OCI-LY3 (cell line): ENCODE results near the gene TOMM34.

Source experiments
- H2AFZ ChIP-seq: fragments of 200-600, 300-600 bp; shearing (Covaris generic); 2 replicates; pipeline ENCODE4 v1.6.0; 2014; ENCODE audit warnings: antibody characterized with exemption, low read depth, low read length
- H3K27ac ChIP-seq: fragments of 200-600, 300-600 bp; sonication (generic); 2 replicates; pipeline ENCODE4 v1.5.1; 2014; ENCODE audit warnings: mild to moderate bottlenecking, low read length, moderate library complexity, mixed read lengths
- H3K27me3 ChIP-seq: fragments of 200-600, 300-600 bp; sonication (generic); 2 replicates; pipeline ENCODE4 v1.6.1; 2014; ENCODE audit warnings: low read depth, low read length, mixed read lengths
- H3K36me3 ChIP-seq: fragments of 200-600, 300-600 bp; sonication (generic); replicated peaks from 2 replicates; pipeline ENCODE3; 2014; ENCODE audit warnings: low read depth, low read length, mixed read lengths
- H3K4me1 ChIP-seq: fragments of 300-600, 200-600 bp; sonication (generic); 2 replicates; pipeline ENCODE4 v1.6.1; 2014; ENCODE audit warnings: low read length, mixed read lengths
- H3K4me2 ChIP-seq: fragments of 200-600, 300-600 bp; sonication (generic); 2 replicates; pipeline ENCODE4 v1.6.1; 2014; ENCODE audit warnings: low read length, mixed read lengths
- H3K4me3 ChIP-seq: fragments of 300-600, 200-600 bp; sonication (generic); 2 replicates; pipeline ENCODE4 v1.5.1; 2014; ENCODE audit warnings: antibody characterized with exemption, mild to moderate bottlenecking, low read length, moderate library complexity
- H3K79me2 ChIP-seq: fragments of 300-600, 200-600 bp; shearing (Covaris generic); 2 replicates; pipeline ENCODE4 v1.6.1; 2014; ENCODE audit warnings: mild to moderate bottlenecking, low read length, mixed read lengths
- H3K9ac ChIP-seq: fragments of 300-600, 200-600 bp; shearing (Covaris generic); 2 replicates; pipeline ENCODE4 v1.6.0; 2014; ENCODE audit warnings: mild to moderate bottlenecking, low read length, moderate library complexity
- H3K9me3 ChIP-seq: fragments of 200-600, 300-600 bp; shearing (Covaris generic); 2 replicates; pipeline ENCODE4 v1.6.1; 2014; ENCODE audit warnings: low read length, mixed read lengths; ENCODE audit not compliant: insufficient read depth
- H4K20me1 ChIP-seq: fragments of 200-600, 300-600 bp; sonication (generic); 2 replicates; pipeline ENCODE4 v1.6.1; 2016; ENCODE audit warnings: low read length, mixed read lengths; ENCODE audit not compliant: insufficient read depth
- EZH2phosphoT487 ChIP-seq: fragments of 200-600 bp; shearing (Covaris generic); IDR thresholded peaks from 2 replicates; pipeline ENCODE4 v1.6.1; 2018; ENCODE audit warnings: antibody characterized with exemption, mixed run types, low read depth
- TF ChIP-seq, protein P1 (sequence below): fragments of 200-600, 300-600 bp; sonication (generic); IDR thresholded peaks from 2 replicates; pipeline ENCODE4 v1.5.1; 2014; ENCODE audit warnings: antibody characterized with exemption, low read length, low read depth

The TOMM34 gene

DNA sequence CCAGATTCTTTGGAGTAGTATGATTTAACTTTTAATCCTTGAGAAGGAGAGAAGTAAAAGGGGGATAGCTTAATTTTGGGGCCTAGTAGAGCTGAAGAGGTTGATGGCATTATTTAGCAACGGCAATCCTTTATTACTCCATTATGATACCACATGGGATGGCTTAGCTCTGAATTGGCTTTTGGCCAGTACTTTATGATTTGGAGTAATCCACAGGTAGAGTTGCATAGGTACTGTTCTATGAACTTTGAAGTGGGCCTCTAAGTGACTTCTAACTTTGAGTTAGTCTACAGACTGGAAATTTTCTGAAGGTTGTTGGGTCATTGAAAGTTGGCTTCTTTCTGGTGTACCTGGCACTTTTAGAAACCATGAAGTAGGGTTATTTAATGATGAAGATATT, 63.1 kb downstream of the TOMM34 start:
- peaks cover 54% of the 10 kb centered on the region for H3K36me3 ChIP-seq
- H3K27ac ChIP-seq: no peak overlapping the region
- no peaks in the 10 kb centered on the region for H3K27me3 ChIP-seq
- H3K9me3 ChIP-seq: no peaks in the 10 kb centered on the region
- no peak overlapping the region for H3K4me2 ChIP-seq
- H3K9ac ChIP-seq: no peak overlapping the region
- H3K4me3 ChIP-seq: no peak overlapping the region
- H3K79me2 ChIP-seq: peaks cover 99% of the 10 kb centered on the region
- no peak overlapping the region for H2AFZ ChIP-seq
- H4K20me1 ChIP-seq: peaks cover 95% of the 10 kb centered on the region
- TF ChIP-seq EZH2phosphoT487: no peak
- TF ChIP-seq, protein P1, sequence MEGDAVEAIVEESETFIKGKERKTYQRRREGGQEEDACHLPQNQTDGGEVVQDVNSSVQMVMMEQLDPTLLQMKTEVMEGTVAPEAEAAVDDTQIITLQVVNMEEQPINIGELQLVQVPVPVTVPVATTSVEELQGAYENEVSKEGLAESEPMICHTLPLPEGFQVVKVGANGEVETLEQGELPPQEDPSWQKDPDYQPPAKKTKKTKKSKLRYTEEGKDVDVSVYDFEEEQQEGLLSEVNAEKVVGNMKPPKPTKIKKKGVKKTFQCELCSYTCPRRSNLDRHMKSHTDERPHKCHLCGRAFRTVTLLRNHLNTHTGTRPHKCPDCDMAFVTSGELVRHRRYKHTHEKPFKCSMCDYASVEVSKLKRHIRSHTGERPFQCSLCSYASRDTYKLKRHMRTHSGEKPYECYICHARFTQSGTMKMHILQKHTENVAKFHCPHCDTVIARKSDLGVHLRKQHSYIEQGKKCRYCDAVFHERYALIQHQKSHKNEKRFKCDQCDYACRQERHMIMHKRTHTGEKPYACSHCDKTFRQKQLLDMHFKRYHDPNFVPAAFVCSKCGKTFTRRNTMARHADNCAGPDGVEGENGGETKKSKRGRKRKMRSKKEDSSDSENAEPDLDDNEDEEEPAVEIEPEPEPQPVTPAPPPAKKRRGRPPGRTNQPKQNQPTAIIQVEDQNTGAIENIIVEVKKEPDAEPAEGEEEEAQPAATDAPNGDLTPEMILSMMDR: no peak
- peaks cover 4% of the 10 kb centered on the region; the same call in 1 of the 2 replicates for H3K4me1 ChIP-seq

DNA sequence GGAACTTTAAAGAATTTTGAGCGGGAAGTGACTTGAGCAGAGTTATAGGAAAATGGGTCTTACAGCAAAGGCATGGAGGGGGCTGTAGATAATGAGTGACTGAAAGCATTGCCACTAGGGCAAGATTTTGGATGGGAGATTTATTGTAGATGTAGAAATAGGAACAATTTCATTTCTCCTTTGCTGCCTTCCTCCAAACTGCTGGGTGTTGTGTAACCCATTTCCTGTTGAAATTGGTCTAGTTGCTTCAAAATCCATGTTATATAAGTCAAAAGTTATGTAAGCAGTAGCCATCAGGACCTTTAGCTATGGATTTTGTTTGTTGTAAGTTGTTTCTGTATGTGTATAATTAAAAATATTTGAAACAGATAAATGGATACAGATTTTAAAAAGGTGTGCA, 63.6 kb downstream of the TOMM34 start:
- no peak overlapping the region for H3K9ac ChIP-seq
- H3K27me3 ChIP-seq: no peaks in the 10 kb centered on the region
- H4K20me1 ChIP-seq: peaks cover 95% of the 10 kb centered on the region
- H3K4me2 ChIP-seq: no peak overlapping the region
- no peaks in the 10 kb centered on the region for H3K9me3 ChIP-seq
- no peak overlapping the region for H3K27ac ChIP-seq
- peaks cover 100% of the 10 kb centered on the region for H3K79me2 ChIP-seq
- peaks cover 55% of the 10 kb centered on the region for H3K36me3 ChIP-seq
- TF ChIP-seq EZH2phosphoT487: no peak
- TF ChIP-seq, protein P1: no peak
- peaks cover 4% of the 10 kb centered on the region; the same call in 1 of the 2 replicates for H3K4me1 ChIP-seq
- no peak overlapping the region for H3K4me3 ChIP-seq
- no peak overlapping the region for H2AFZ ChIP-seq

DNA sequence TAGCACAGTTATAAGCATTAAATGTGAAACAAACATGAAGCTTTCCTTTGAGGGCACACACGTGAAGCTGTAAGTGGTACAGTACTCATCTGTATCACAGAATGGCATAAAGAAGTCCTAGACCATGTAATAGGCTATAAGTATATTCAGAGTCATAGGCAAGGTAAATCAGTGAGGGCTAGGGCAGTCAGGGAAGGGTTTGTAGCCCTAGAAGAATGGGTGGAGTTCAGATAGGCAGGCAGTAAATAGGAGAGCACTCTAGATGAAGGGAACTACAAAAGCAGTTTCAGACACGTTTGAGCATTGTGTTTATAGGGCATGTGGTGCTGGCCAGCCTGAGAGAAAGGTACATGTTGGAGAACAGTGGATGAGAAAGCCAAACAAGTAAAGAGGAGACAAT, 65.2 kb downstream of the TOMM34 start:
- Histone ChIP-seq H3K9ac (no peak overlapping the region), H3K27me3 (no peaks in the 10 kb centered on the region), H3K4me1 (peaks cover 4% of the 10 kb centered on the region; the same call in 1 of the 2 replicates), H3K27ac (no peak overlapping the region), H3K36me3 (peaks cover 50% of the 10 kb centered on the region), H3K79me2 (peaks cover 100% of the 10 kb centered on the region), H3K4me2 (no peak overlapping the region), H4K20me1 (peaks cover 92% of the 10 kb centered on the region), H3K9me3 (no peaks in the 10 kb centered on the region), H2AFZ (no peak overlapping the region), H3K4me3 (no peak overlapping the region)
- TF ChIP-seq, protein P1: no peak
- no peak for TF ChIP-seq EZH2phosphoT487
